GM12878 (cell line): ENCODE results near the gene GYG2. TPM values are rescaled to one million over a fixed set of nuclear protein-coding genes. Genes with fewer than 3 reads are reported as not detected.

Source experiments
- ATAC-seq: fragments of 200-7000 bp; cut with Tn5 transposase; 3 replicates; pipeline ENCODE4 v1.9.1; 2020; ENCODE audit warnings: mild to moderate bottlenecking, moderate library complexity
- BruUV-seq: library from RNA; stranded (reverse); fragments of 400-500 nt; replicated peaks from 2 replicates; lab custom pipeline; 2021; lab: Mats Ljungman, UMichigan
- CTCF ChIA-PET: fragments of 300-600 bp; sonication (Branson Sonifier 250); formaldehyde crosslinking; extraction: SDS; loops from one replicate; lab custom pipeline; 2021; ENCODE audit warnings: inconsistent platforms; lab: Yijun Ruan, JAX
- POLR2A ChIA-PET: fragments of 350-600 bp; formaldehyde crosslinking; extraction: SDS; loops from one replicate; lab custom pipeline; 2021; ENCODE audit warnings: inconsistent platforms; lab: Charles Lee
- RAD21 ChIA-PET: fragments of 300-600 bp; sonication (Branson Sonifier 250); formaldehyde crosslinking; loops from one replicate; lab custom pipeline; 2023; ENCODE audit warnings: antibody characterized with exemption; ENCODE audit not compliant: unreplicated experiment; lab: Charles Lee
- SMC1A ChIA-PET: fragments of 300-600 bp; sonication (Branson Sonifier 250); formaldehyde crosslinking; loops from one replicate; lab custom pipeline; 2023; ENCODE audit not compliant: unreplicated experiment, uncharacterized antibody; lab: Charles Lee
- DNase-seq: peaks from one replicate; pipeline ENCODE4 v3.0.0-alpha.2; 2011; ENCODE audit warnings: low read depth, low spot score
- FAIRE-seq: peaks from 3 replicates; lab custom pipeline; 2011; peaks lifted over from hg19 to GRCh38; lab: Jason Lieb, UNC
- H2AFZ ChIP-seq: 2 replicates; pipeline ENCODE4 v1.6.0; 2011; ENCODE audit warnings: low read depth, low read length, control low read depth; ENCODE audit not compliant: control insufficient read depth
- H3K27ac ChIP-seq: 2 replicates; pipeline ENCODE4 v1.5.1; 2011; ENCODE audit warnings: control low read depth; ENCODE audit not compliant: control insufficient read depth, insufficient read depth
- H3K27me3 ChIP-seq, 2 experiments: replicated peaks in 1 of 2; 2 replicates each; pipeline versions ENCODE4 v1.6.0 to v1.6.1; 2011; ENCODE audit warnings: low read length in 1 of 2; ENCODE audit not compliant: control insufficient read depth in 2 of 2, insufficient read depth in 2 of 2
- H3K36me3 ChIP-seq, 2 experiments: 2 replicates each; pipeline ENCODE4 v1.5.1; 2011; ENCODE audit warnings: low read length in 1 of 2; ENCODE audit not compliant: control insufficient read depth in 2 of 2, insufficient read depth in 2 of 2
- H3K4me1 ChIP-seq: 2 replicates; pipeline ENCODE4 v1.6.1; 2011; ENCODE audit warnings: mild to moderate bottlenecking, low read length, moderate library complexity, mixed read lengths; ENCODE audit not compliant: control insufficient read depth, insufficient read depth
- H3K4me2 ChIP-seq: 2 replicates; pipeline ENCODE4 v1.6.0; 2011; ENCODE audit warnings: control low read depth; ENCODE audit not compliant: control insufficient read depth, insufficient read depth
- H3K4me3 ChIP-seq: fragments of 200-600 bp; sonication (generic); 2 replicates; pipeline ENCODE4 v1.5.1; 2016
- H3K79me2 ChIP-seq: 2 replicates; pipeline ENCODE4 v1.6.0; 2011; ENCODE audit warnings: low read length; ENCODE audit not compliant: control insufficient read depth, insufficient read depth
- H3K9ac ChIP-seq: 2 replicates; pipeline ENCODE4 v1.8.0; 2011; ENCODE audit warnings: low read length, control low read depth, mixed read lengths; ENCODE audit not compliant: control insufficient read depth, insufficient read depth
- H3K9me3 ChIP-seq: replicated peaks from 3 replicates; pipeline ENCODE4 v1.5.1; 2011; ENCODE audit warnings: mild to moderate bottlenecking, low read length; ENCODE audit not compliant: control insufficient read depth, insufficient read depth
- H4K20me1 ChIP-seq: 2 replicates; pipeline ENCODE4 v1.6.0; 2011; ENCODE audit not compliant: control insufficient read depth, insufficient read depth
- BCL11A ChIP-seq: IDR thresholded peaks from 2 replicates; pipeline ENCODE4 v1.6.1; 2011; ENCODE audit warnings: low read depth, low read length
- BRCA1 ChIP-seq: IDR thresholded peaks from 2 replicates; pipeline ENCODE4 v1.6.1; 2011; ENCODE audit warnings: low read depth, low read length, improper control_type of control experiment
- CBFB ChIP-seq: IDR thresholded peaks from 2 replicates; pipeline ENCODE4 v1.6.1; 2016; ENCODE audit warnings: antibody characterized with exemption, low read depth
- CEBPB ChIP-seq, 2 experiments: fragments of 150-350 bp in 1 of 2; IDR thresholded peaks; 2 replicates each; pipeline ENCODE4 v1.6.1; 2012 to 2014; ENCODE audit warnings: low read depth in 2 of 2, low read length in 2 of 2, borderline replicate concordance in 1 of 2, inconsistent platforms in 1 of 2
- HCFC1 ChIP-seq: fragments of 150-350 bp; IDR thresholded peaks from 2 replicates; pipeline ENCODE4 v1.6.1; 2014; ENCODE audit warnings: low read length
- HDAC2 ChIP-seq: fragments of 200-600 bp; sonication (generic); IDR thresholded peaks from 2 replicates; pipeline ENCODE4 v1.6.1; 2017
- IKZF2 ChIP-seq, 2 experiments: fragments of 450-650 bp; IDR thresholded peaks; 2 replicates each; pipeline ENCODE4 v1.6.1; 2017; ENCODE audit warnings: mild to moderate bottlenecking in 2 of 2, moderate library complexity in 2 of 2
- KAT2A ChIP-seq: conservative IDR thresholded peaks from 2 replicates; pipeline ENCODE4 v1.6.1; 2011; ENCODE audit warnings: low read depth, low read length; ENCODE audit not compliant: control insufficient read depth
- LARP7 ChIP-seq: fragments of 450-650 bp; IDR thresholded peaks from 2 replicates; pipeline ENCODE4 v1.6.1; 2017; ENCODE audit warnings: mild to moderate bottlenecking
- MYB ChIP-seq: fragments of 150-350 bp; IDR thresholded peaks from 2 replicates; pipeline ENCODE4 v1.6.1; 2014; ENCODE audit warnings: mild to moderate bottlenecking, low read depth, low read length, borderline replicate concordance
- ZNF24 ChIP-seq: fragments of 450-650 bp; IDR thresholded peaks from 2 replicates; pipeline ENCODE4 v1.6.1; 2017; ENCODE audit warnings: antibody characterized with exemption, mild to moderate bottlenecking
- WGBS: methylation state at CpG from one replicate; pipeline ENCODE4 v1.1.6; 2016; ENCODE audit warnings: low lambda C conversion rate; ENCODE audit not compliant: insufficient replicate concordance, insufficient coverage; ENCODE audit errors: missing lambda C conversion rate; 5-methylcytosine and 5-hydroxymethylcytosine counted together
- in situ Hi-C: fragments of 300-500 bp; cut with MboI; formaldehyde crosslinking; loops from 9 replicates; pipeline ENCODE4 v1.14.3; 2018; ENCODE audit warnings: mixed read lengths
- intact Hi-C: fragments of 100-400 bp; cut with micrococcal nuclease; formaldehyde crosslinking; loops from one replicate; pipeline ENCODE4 v1.14.2; 2022; ENCODE audit not compliant: unreplicated experiment
- polyA plus RNA-seq, 11 experiments: library from polyadenylated mRNA; depleted of rRNA in 4 of 11; unstranded in 6 of 11; stranded (reverse) in 5 of 11; fragments of >200 nt; fragmentation: Nextera tagmentation in 4 of 11; fragmentation: Illumina TruSeq in 1 of 11; extraction: Ambion mirVana in 4 of 11; extraction: Trizol in 1 of 11; gene quantifications; 1 replicate in 1 of 11; 2 replicates in 10 of 11; pipeline versions ENCODE4 v1.2.1 to v1.2.3, GENCODE V29; 2011 to 2016; ENCODE audit warnings: inconsistent platforms in 2 of 11, missing spikeins in 2 of 11, low read depth in 1 of 11
- total RNA-seq, 4 experiments: library from RNA; depleted of rRNA in 3 of 4; stranded (reverse); fragments of >200 nt in 3 of 4; fragmentation: Illumina TruSeq in 1 of 4; extraction: Trizol in 1 of 4; gene quantifications; 2 replicates each; pipeline versions ENCODE4 v1.2.1 to v1.2.3, GENCODE V29; 2013 to 2021
- TF ChIP-seq, protein P1 (sequence below): fragments of 450-650 bp; IDR thresholded peaks from 2 replicates; pipeline ENCODE4 v1.6.1; 2014; ENCODE audit warnings: mild to moderate bottlenecking
- TF ChIP-seq, protein P2 (sequence below): IDR thresholded peaks from 2 replicates; pipeline ENCODE4 v1.6.1; 2012; ENCODE audit warnings: mild to moderate bottlenecking, low read depth, low read length
- TF ChIP-seq, protein P3 (sequence below): fragments of 150-350 bp; IDR thresholded peaks from 2 replicates; pipeline ENCODE4 v1.6.1; 2014; ENCODE audit warnings: mild to moderate bottlenecking, low read depth, low read length
- TF ChIP-seq, protein P4 (sequence below): fragments of 450-650 bp; IDR thresholded peaks from 2 replicates; pipeline ENCODE4 v1.6.1; 2017; ENCODE audit warnings: antibody characterized with exemption, mild to moderate bottlenecking, moderate library complexity

GYG2 gene
- total and polyA plus RNA-seq, 10 of the 15 experiments (the other 5 are each of a cell fraction or from before 2014, with no cell fraction given): 0.05 TPM; not detected in 9

GRCh38 chrX:2857566-2857965, 28.8 kb downstream of the GYG2 start:
- H3K4me2 ChIP-seq: no peak overlapping the region
- RAD21 ChIA-PET: no interaction called here
- no peaks in the 10 kb centered on the region for H3K4me1 ChIP-seq
- FAIRE-seq: no peak
- no peak for TF ChIP-seq MYB
- TF ChIP-seq, protein P1, sequence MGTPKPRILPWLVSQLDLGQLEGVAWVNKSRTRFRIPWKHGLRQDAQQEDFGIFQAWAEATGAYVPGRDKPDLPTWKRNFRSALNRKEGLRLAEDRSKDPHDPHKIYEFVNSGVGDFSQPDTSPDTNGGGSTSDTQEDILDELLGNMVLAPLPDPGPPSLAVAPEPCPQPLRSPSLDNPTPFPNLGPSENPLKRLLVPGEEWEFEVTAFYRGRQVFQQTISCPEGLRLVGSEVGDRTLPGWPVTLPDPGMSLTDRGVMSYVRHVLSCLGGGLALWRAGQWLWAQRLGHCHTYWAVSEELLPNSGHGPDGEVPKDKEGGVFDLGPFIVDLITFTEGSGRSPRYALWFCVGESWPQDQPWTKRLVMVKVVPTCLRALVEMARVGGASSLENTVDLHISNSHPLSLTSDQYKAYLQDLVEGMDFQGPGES: no peak
- no peak for TF ChIP-seq BCL11A
- no peak for TF ChIP-seq CEBPB (IDR thresholded peaks at IDR 0.05; ENCODE audit: borderline replicate concordance in 1 of 2, low read depth in 2 of 2, low read length in 2 of 2)
- no peak for TF ChIP-seq KAT2A
- no peak for TF ChIP-seq LARP7
- TF ChIP-seq HDAC2: no peak
- TF ChIP-seq IKZF2 (IDR thresholded peaks at IDR 0.05): no peak
- TF ChIP-seq, protein P2, sequence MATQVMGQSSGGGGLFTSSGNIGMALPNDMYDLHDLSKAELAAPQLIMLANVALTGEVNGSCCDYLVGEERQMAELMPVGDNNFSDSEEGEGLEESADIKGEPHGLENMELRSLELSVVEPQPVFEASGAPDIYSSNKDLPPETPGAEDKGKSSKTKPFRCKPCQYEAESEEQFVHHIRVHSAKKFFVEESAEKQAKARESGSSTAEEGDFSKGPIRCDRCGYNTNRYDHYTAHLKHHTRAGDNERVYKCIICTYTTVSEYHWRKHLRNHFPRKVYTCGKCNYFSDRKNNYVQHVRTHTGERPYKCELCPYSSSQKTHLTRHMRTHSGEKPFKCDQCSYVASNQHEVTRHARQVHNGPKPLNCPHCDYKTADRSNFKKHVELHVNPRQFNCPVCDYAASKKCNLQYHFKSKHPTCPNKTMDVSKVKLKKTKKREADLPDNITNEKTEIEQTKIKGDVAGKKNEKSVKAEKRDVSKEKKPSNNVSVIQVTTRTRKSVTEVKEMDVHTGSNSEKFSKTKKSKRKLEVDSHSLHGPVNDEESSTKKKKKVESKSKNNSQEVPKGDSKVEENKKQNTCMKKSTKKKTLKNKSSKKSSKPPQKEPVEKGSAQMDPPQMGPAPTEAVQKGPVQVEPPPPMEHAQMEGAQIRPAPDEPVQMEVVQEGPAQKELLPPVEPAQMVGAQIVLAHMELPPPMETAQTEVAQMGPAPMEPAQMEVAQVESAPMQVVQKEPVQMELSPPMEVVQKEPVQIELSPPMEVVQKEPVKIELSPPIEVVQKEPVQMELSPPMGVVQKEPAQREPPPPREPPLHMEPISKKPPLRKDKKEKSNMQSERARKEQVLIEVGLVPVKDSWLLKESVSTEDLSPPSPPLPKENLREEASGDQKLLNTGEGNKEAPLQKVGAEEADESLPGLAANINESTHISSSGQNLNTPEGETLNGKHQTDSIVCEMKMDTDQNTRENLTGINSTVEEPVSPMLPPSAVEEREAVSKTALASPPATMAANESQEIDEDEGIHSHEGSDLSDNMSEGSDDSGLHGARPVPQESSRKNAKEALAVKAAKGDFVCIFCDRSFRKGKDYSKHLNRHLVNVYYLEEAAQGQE: no peak
- no peak for TF ChIP-seq CBFB
- no peak for TF ChIP-seq BRCA1
- TF ChIP-seq, protein P3, sequence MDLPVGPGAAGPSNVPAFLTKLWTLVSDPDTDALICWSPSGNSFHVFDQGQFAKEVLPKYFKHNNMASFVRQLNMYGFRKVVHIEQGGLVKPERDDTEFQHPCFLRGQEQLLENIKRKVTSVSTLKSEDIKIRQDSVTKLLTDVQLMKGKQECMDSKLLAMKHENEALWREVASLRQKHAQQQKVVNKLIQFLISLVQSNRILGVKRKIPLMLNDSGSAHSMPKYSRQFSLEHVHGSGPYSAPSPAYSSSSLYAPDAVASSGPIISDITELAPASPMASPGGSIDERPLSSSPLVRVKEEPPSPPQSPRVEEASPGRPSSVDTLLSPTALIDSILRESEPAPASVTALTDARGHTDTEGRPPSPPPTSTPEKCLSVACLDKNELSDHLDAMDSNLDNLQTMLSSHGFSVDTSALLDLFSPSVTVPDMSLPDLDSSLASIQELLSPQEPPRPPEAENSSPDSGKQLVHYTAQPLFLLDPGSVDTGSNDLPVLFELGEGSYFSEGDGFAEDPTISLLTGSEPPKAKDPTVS: no peak
- TF ChIP-seq HCFC1: no peak
- TF ChIP-seq, protein P4, sequence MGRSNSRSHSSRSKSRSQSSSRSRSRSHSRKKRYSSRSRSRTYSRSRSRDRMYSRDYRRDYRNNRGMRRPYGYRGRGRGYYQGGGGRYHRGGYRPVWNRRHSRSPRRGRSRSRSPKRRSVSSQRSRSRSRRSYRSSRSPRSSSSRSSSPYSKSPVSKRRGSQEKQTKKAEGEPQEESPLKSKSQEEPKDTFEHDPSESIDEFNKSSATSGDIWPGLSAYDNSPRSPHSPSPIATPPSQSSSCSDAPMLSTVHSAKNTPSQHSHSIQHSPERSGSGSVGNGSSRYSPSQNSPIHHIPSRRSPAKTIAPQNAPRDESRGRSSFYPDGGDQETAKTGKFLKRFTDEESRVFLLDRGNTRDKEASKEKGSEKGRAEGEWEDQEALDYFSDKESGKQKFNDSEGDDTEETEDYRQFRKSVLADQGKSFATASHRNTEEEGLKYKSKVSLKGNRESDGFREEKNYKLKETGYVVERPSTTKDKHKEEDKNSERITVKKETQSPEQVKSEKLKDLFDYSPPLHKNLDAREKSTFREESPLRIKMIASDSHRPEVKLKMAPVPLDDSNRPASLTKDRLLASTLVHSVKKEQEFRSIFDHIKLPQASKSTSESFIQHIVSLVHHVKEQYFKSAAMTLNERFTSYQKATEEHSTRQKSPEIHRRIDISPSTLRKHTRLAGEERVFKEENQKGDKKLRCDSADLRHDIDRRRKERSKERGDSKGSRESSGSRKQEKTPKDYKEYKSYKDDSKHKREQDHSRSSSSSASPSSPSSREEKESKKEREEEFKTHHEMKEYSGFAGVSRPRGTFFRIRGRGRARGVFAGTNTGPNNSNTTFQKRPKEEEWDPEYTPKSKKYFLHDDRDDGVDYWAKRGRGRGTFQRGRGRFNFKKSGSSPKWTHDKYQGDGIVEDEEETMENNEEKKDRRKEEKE: no peak
- no peak for TF ChIP-seq ZNF24
- POLR2A ChIA-PET: no interaction called here
- no TSS peak for BruUV-seq
- intact Hi-C loops (no loop called here), in situ Hi-C loops (no loop called here)
- H3K9me3 ChIP-seq: no peaks in the 10 kb centered on the region; the same call in 2 of the 3 replicates
- no peak for DNase-seq
- H3K79me2 ChIP-seq: no peaks in the 10 kb centered on the region
- no peak overlapping the region for H3K9ac ChIP-seq
- H3K27ac ChIP-seq: no peak overlapping the region
- 15% methylated on average over 3 of the region's 3 CpGs for WGBS
- H3K36me3 ChIP-seq: no peaks in the 10 kb centered on the region
- H4K20me1 ChIP-seq: no peaks in the 10 kb centered on the region
- no peaks in the 10 kb centered on the region for H3K27me3 ChIP-seq
- no peak overlapping the region for H3K4me3 ChIP-seq
- no peak for ATAC-seq
- SMC1A ChIA-PET: no interaction called here
- H2AFZ ChIP-seq: no peak overlapping the region
- CTCF ChIA-PET: no interaction called here
